SK-MEL-5 (cell line): Measurements from ENCODE around the gene SLC26A2. TPM values are rescaled to one million over a fixed set of nuclear protein-coding genes. Genes with fewer than 3 reads are reported as not detected.

Source experiments
- small RNA-seq, 2 experiments: library from RNA; depleted of rRNA; stranded (forward); fragments of <200 nt; gene quantifications; one replicate each; pipeline ENCODE3, GENCODE V24; 2014
- total RNA-seq: library from RNA; depleted of rRNA; stranded (reverse); fragments of >200 nt; shearing (Covaris generic); gene quantifications from 2 replicates; pipeline ENCODE4 v1.2.3, GENCODE V29; 2014; rRNA removed

Gene SLC26A2
- total RNA-seq, 1 experiment from 2014 or later: 173 TPM

Small RNA genes lying within 50 kb of the gene (small RNA-seq; reads per million reads assigned to genes)
- 0 reads per million in 2 experiments for gene RF00019

Other genes with a start within 250 kb of the SLC26A2 start
- 2.2 and 2.3 TPM in 2 replicates for gene PPARGC1B, start 230.4 kb upstream of the SLC26A2 start, total RNA-seq
- gene PDE6A, start 16.0 kb upstream of the SLC26A2 start, total RNA-seq: 0.08 and 0.26 TPM in 2 replicates
- 5.5 and 6.6 TPM in 2 replicates for gene TIGD6, start 39.9 kb downstream of the SLC26A2 start, total RNA-seq
- 53.7 and 54.3 TPM in 2 replicates for gene HMGXB3, start 40.0 kb downstream of the SLC26A2 start, total RNA-seq
- 0.53 TPM in 1 of 2 replicates, not detected in the other for gene CSF1R, start 125.8 kb downstream of the SLC26A2 start, total RNA-seq
- gene PDGFRB, start 195.1 kb downstream of the SLC26A2 start, total RNA-seq: 0.11 and 0.32 TPM in 2 replicates
- gene CDX1, start 206.0 kb downstream of the SLC26A2 start, total RNA-seq: not detected in 2 replicates
- gene SLC6A7, start 229.3 kb downstream of the SLC26A2 start, total RNA-seq: not detected in 2 replicates